Activated CD8-positive, alpha-beta T cell treated with anti-CD3 and anti-CD28 coated beads for 36 hours (primary cell): ENCODE measurements around the gene SOD2. TPM values are rescaled to one million over a fixed set of nuclear protein-coding genes. Genes with fewer than 3 reads are reported as not detected.

ENCODE experiments used
- ATAC-seq: fragments of 200-7000 bp; cut with Tn5 transposase; one replicate; pipeline ENCODE4 v1.10.0; 2021; ENCODE audit warnings: mild to moderate bottlenecking, moderate library complexity
- CTCF ChIA-PET: fragments of 350-600 bp; sonication (Branson Sonifier 250); formaldehyde crosslinking; loops from one replicate; lab custom pipeline; 2021; ENCODE audit warnings: antibody characterized with exemption; lab: Charles Lee
- POLR2A ChIA-PET: fragments of 350-600 bp; sonication (Branson Sonifier 250); formaldehyde crosslinking; loops from one replicate; lab custom pipeline; 2021; ENCODE audit warnings: antibody characterized with exemption; lab: Charles Lee
- DNase-seq: peaks from one replicate; pipeline ENCODE4 v3.0.0-alpha.2; 2020
- H3K27ac Mint-ChIP-seq: one replicate; pipeline ENCODE4 v1.8.0; 2021; ENCODE audit warnings: mild to moderate bottlenecking, mixed read lengths
- H3K27me3 Mint-ChIP-seq: one replicate; pipeline ENCODE4 v1.8.0; 2021; ENCODE audit warnings: mixed read lengths
- H3K36me3 Mint-ChIP-seq: one replicate; pipeline ENCODE4 v1.8.0; 2021; ENCODE audit warnings: low read depth, mixed read lengths
- H3K4me1 Mint-ChIP-seq: one replicate; pipeline ENCODE4 v1.8.0; 2021; ENCODE audit warnings: low read depth, mixed read lengths
- H3K4me3 Mint-ChIP-seq: one replicate; pipeline ENCODE4 v1.8.0; 2021; ENCODE audit warnings: mild to moderate bottlenecking, moderate library complexity, mixed read lengths
- H3K9me3 Mint-ChIP-seq: one replicate; pipeline ENCODE4 v1.8.0; 2021; ENCODE audit warnings: mixed read lengths
- intact Hi-C: fragments of 100-400 bp; cut with micrococcal nuclease; formaldehyde crosslinking; loops from one replicate; pipeline ENCODE4 v1.10.0; 2022
- total RNA-seq, 2 experiments: library from RNA; stranded (reverse); gene quantifications; one replicate each; pipeline ENCODE4 v1.2.3, GENCODE V29; 2021
- TF ChIP-seq, protein P1 (sequence below): fragments of 200-600 bp; IDR thresholded peaks from one replicate; pipeline ENCODE4 v1.8.0; 2022; ENCODE audit warnings: antibody characterized with exemption, mild to moderate bottlenecking

Gene SOD2
- total RNA-seq, 2 experiments from 2014 or later, result 95.5 to 105 TPM

DNA sequence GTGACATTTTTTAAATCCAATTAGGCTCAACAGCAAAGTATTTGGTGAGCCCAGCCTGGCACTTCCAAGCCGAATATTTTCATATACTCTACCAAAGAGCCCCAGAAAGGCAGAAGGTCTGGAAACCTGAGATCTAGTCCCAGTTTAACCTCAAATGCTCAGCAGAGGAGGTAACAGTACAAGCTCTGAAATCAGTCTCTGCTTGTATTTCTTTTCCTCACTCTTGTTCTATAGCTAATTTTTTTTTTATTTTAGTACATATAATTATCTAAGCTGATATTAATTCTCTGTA lies 9.1 kb downstream of the SOD2 start:
- TF ChIP-seq, protein P1, sequence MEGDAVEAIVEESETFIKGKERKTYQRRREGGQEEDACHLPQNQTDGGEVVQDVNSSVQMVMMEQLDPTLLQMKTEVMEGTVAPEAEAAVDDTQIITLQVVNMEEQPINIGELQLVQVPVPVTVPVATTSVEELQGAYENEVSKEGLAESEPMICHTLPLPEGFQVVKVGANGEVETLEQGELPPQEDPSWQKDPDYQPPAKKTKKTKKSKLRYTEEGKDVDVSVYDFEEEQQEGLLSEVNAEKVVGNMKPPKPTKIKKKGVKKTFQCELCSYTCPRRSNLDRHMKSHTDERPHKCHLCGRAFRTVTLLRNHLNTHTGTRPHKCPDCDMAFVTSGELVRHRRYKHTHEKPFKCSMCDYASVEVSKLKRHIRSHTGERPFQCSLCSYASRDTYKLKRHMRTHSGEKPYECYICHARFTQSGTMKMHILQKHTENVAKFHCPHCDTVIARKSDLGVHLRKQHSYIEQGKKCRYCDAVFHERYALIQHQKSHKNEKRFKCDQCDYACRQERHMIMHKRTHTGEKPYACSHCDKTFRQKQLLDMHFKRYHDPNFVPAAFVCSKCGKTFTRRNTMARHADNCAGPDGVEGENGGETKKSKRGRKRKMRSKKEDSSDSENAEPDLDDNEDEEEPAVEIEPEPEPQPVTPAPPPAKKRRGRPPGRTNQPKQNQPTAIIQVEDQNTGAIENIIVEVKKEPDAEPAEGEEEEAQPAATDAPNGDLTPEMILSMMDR, result no peak
- no peaks in the 10 kb centered on the region for H3K9me3 Mint-ChIP-seq
- DNase-seq (no peak), ATAC-seq (no peak)
- H3K27ac Mint-ChIP-seq, result no peak overlapping the region
- intact Hi-C loops, result no loop called here
- ChIA-PET CTCF (interaction anchor here (1.2 to 1.4 kb wide), 4 partner anchors 25 to 50 kb away, joined by 3 to 4 read pairs (median 4); no protein-coding TSS in a partner anchor), POLR2A (interaction anchor here (1.5 to 5.8 kb wide), 3 partner anchors 8 to 60 kb away, joined by 3 to 27 read pairs (median 3); partner anchors contain the start of gene SOD2)
- H3K4me3 Mint-ChIP-seq, result no peak overlapping the region
- H3K36me3 Mint-ChIP-seq, result peaks cover 55% of the 10 kb centered on the region
- peaks cover 38% of the 10 kb centered on the region for H3K4me1 Mint-ChIP-seq
- H3K27me3 Mint-ChIP-seq, result no peaks in the 10 kb centered on the region

DNA sequence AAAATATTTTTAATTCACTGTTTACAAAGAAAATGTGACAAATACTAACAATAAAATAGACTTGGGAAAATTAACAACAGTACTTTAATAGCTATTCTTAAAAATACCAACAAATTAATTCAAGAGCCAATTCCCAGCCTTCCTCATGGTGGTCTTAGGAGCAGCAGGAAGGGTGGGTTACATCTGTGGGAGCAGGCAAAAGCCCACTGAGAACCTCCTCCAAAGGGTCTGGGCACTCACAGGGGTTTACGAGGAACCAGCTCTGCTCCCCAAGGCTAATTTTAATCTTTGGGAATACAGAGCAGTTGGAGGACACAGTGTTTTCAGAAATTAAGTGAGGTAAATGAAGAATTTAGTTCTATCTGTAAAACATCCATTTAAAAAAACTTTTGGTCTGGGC lies 10.2 kb downstream of the SOD2 start:
- Mint-ChIP-seq H3K4me1 (peaks cover 32% of the 10 kb centered on the region), H3K27ac (no peak overlapping the region), H3K9me3 (no peaks in the 10 kb centered on the region), H3K27me3 (no peaks in the 10 kb centered on the region), H3K36me3 (peaks cover 50% of the 10 kb centered on the region), H3K4me3 (no peak overlapping the region)
- intact Hi-C loops, result no loop called here
- no peak for ATAC-seq
- ChIA-PET POLR2A (interaction anchor here (1.0 to 5.8 kb wide), 4 partner anchors 9 to 79 kb away, joined by 3 to 27 read pairs (median 5); partner anchors contain the start of genes ACAT2, SOD2 and WTAP), CTCF (interaction anchor here (1.4 to 2.7 kb wide), 2 partner anchors 9 to 24 kb away, joined by 4 to 11 read pairs; no protein-coding TSS in a partner anchor)
- TF ChIP-seq, protein P1, result no peak
- no peak for DNase-seq

DNA sequence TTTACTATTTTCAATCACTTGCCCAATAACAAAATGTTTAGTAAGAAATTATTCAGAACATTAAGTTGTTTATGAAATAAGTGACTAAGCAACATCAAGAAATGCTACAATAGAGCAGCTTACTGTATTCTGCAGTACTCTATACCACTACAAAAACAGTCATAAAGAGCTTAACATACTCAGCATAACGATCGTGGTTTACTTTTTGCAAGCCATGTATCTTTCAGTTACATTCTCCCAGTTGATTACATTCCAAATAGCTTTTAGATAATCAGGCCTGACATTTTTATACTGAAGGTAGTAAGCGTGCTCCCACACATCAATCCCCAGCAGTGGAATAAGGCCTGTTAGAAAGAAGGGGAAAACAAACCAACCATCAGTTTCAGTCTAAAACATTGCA lies 10.7 kb downstream of the SOD2 start:
- Mint-ChIP-seq H3K4me1 (peaks cover 28% of the 10 kb centered on the region), H3K4me3 (no peak overlapping the region), H3K9me3 (no peaks in the 10 kb centered on the region), H3K27ac (no peak overlapping the region), H3K36me3 (peaks cover 45% of the 10 kb centered on the region), H3K27me3 (no peaks in the 10 kb centered on the region)
- DNase-seq (no peak), ATAC-seq (no peak)
- ChIA-PET POLR2A (interaction anchor here (1.0 to 5.8 kb wide), 4 partner anchors 10 to 80 kb away, joined by 3 to 27 read pairs (median 5); partner anchors contain the start of genes ACAT2, SOD2 and WTAP), CTCF (interaction anchor here (1.4 to 2.7 kb wide), 2 partner anchors 9 to 24 kb away, joined by 4 to 11 read pairs; no protein-coding TSS in a partner anchor)
- TF ChIP-seq, protein P1, result no peak
- intact Hi-C loops, result no loop called here

DNA sequence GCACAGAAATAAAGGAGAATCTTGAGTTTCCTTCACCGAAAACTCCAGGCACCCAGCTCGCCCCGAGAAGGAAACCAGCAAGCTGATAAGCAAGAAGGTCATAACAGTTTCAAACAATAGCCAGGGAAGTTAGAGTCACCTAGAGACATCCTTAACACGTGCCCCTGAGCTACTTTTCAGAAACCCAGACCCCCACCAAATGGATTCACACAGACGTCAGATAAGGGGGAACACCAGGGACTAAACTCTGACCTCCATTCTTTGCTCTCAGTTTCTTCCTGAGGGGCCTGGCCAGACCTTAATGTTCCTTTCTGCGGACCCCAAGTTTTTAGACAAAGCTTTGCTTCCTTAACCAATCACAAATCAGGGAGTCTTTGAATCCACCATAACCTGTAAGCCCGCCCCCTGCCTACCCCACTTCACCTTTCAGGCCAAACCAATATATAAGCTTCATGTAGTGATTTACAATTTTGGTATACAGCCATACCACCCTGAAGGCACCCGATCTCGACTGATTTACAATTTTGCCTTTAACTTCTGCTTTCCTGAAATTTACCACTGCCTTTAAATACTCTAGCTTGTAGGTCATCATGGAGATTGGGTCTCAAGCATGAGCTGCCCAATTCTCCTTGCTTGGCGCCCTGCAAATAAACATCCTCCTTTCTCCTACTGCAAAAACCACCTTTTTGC lies 11.7 kb downstream of the SOD2 start:
- no peaks in the 10 kb centered on the region for H3K27me3 Mint-ChIP-seq
- ATAC-seq, result no peak

More for the DNA sequence above, 11.7 kb downstream of the SOD2 start:
- Mint-ChIP-seq H3K4me1 (peaks cover 22% of the 10 kb centered on the region), H3K9me3 (no peaks in the 10 kb centered on the region), H3K4me3 (no peak overlapping the region), H3K27ac (peak overlapping the region; percentile 31), H3K36me3 (peaks cover 39% of the 10 kb centered on the region)
- CTCF ChIA-PET, result interaction anchor here (0.7 to 2.7 kb wide), 4 partner anchors 10 to 109 kb away, joined by 3 to 13 read pairs (median 7); partner anchors contain the start of gene MRPL18
- intact Hi-C loops, result no loop called here
- POLR2A ChIA-PET, result interaction anchor here (1.7 to 5.8 kb wide), 3 partner anchors 7 to 45 kb away, joined by 6 to 27 read pairs (median 8); partner anchors contain the start of genes SOD2 and WTAP
- TF ChIP-seq, protein P1, result no peak
- DNase-seq, result no peak
